Neural progenitor cell (in vitro differentiated cells): Measurements from ENCODE around the gene EPB41.

Source experiments
- EZH2phosphoT487 ChIP-seq: fragments of 200-600 bp; sonication (generic); IDR thresholded peaks from 2 replicates; pipeline ENCODE4 v1.6.1; 2017; ENCODE audit warnings: antibody characterized with exemption
- TF ChIP-seq, protein P1 (sequence below): fragments of 200-600 bp; sonication (generic); IDR thresholded peaks from 2 replicates; pipeline ENCODE4 v1.5.1; 2017; ENCODE audit warnings: antibody characterized with exemption, mild to moderate bottlenecking

DNA sequence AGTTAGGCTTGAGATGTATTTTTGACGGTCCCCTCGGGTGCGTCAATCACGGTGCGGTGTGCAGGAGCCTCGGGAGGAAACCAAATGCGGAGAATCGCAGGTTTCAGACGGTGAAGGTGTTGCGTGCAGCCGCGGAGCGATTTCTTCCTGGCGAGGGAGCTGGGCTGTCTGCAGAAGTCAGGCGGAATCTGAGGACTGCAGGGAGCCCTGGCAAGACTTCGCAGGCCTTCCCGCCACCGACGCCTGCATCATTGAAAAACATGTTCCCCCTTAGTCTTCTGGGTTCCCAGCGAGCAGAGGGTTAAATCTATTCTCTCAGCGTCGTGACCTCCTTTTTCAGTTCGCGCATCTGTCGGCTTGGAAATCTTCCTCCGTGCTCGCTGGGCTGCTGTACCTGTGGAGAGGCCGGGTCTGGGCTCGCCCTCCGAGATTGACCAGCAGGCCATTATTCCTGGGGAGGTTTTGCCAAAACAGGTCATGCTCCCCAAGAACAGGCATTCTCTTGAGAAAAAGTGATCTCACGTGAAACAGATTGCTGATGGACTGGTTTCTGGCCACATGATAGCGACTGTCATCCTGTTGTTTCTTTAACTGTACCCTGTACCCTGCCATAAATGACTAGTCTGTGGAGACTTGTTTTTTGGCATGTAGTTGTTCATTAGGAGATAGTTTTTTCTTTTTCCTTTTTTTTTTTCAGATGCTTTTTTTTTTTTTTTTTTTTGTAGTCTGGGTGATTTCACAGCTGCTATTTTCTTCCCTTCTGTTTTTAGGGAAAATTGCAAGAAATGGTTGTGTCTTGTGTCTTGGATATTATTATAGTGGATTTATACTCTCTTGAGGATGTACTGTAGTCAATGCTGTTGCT lies 894 bp downstream of the EPB41 start:
- TF ChIP-seq, protein P1, sequence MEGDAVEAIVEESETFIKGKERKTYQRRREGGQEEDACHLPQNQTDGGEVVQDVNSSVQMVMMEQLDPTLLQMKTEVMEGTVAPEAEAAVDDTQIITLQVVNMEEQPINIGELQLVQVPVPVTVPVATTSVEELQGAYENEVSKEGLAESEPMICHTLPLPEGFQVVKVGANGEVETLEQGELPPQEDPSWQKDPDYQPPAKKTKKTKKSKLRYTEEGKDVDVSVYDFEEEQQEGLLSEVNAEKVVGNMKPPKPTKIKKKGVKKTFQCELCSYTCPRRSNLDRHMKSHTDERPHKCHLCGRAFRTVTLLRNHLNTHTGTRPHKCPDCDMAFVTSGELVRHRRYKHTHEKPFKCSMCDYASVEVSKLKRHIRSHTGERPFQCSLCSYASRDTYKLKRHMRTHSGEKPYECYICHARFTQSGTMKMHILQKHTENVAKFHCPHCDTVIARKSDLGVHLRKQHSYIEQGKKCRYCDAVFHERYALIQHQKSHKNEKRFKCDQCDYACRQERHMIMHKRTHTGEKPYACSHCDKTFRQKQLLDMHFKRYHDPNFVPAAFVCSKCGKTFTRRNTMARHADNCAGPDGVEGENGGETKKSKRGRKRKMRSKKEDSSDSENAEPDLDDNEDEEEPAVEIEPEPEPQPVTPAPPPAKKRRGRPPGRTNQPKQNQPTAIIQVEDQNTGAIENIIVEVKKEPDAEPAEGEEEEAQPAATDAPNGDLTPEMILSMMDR, result no peak
- TF ChIP-seq EZH2phosphoT487, result no peak
